K562 (cell line): ENCODE measurements around the gene MYO9A. TPM values are rescaled to one million over a fixed set of nuclear protein-coding genes. Genes with fewer than 3 reads are reported as not detected.

Source experiments
- ATAC-seq: fragments of 200-7000 bp; cut with Tn5 transposase; 3 replicates; pipeline ENCODE4 v1.9.1; 2020; ENCODE audit warnings: moderate library complexity
- BruUV-seq: library from RNA; stranded (reverse); fragments of 400-500 nt; replicated peaks from 2 replicates; lab custom pipeline; 2021; lab: Mats Ljungman, UMichigan
- CTCF ChIA-PET: fragments of 300-600 bp; formaldehyde crosslinking; extraction: SDS; loops from one replicate; lab custom pipeline; 2021; ENCODE audit warnings: low intra/inter-chr PET ratio; lab: Yijun Ruan, JAX
- POLR2A ChIA-PET: fragments of 300-600, 350-650 bp; sonication (Branson Sonifier 250); formaldehyde crosslinking; extraction: SDS; loops from one replicate; lab custom pipeline; 2021; ENCODE audit warnings: antibody characterized with exemption, inconsistent platforms; lab: Yijun Ruan, JAX
- DNase-seq, 4 experiments: peaks; one replicate each; pipeline versions ENCODE4 v3.0.0 to v3.0.0-alpha.2; 2011 to 2018; ENCODE audit warnings: low spot score in 3 of 4, mixed read lengths in 3 of 4; ENCODE audit errors: extremely low read depth in 1 of 4
- FAIRE-seq: peaks from 2 replicates; lab custom pipeline; 2011; peaks lifted over from hg19 to GRCh38; lab: Jason Lieb, UNC
- H2AFZ ChIP-seq: 2 replicates; pipeline ENCODE4 v1.6.0; 2011; ENCODE audit warnings: low read depth, low read length, control low read depth, inconsistent platforms
- H3K27ac ChIP-seq: fragments of 200-600 bp; 3 replicates; pipeline ENCODE4 v1.8.0; 2011; ENCODE audit warnings: low read depth, mild to moderate bottlenecking, control low read depth, inconsistent platforms, low read length, moderate library complexity, mixed read lengths; ENCODE audit errors: extremely low read depth
- H3K27me3 ChIP-seq, 2 experiments: fragments of 300-600 bp in 1 of 2; 2 replicates in 1 of 2; 3 replicates in 1 of 2; pipeline versions ENCODE4 v1.6.0 to v1.8.0; 2011; ENCODE audit warnings: inconsistent platforms in 2 of 2, low read length in 2 of 2, mild to moderate bottlenecking in 1 of 2, mixed read lengths in 1 of 2, moderate library complexity in 1 of 2; ENCODE audit not compliant: control insufficient read depth in 2 of 2, insufficient read depth in 2 of 2
- H3K36me3 ChIP-seq: fragments of 300-600 bp; 3 replicates; pipeline ENCODE4 v1.8.0; 2011; ENCODE audit warnings: mild to moderate bottlenecking, low read length, inconsistent platforms; ENCODE audit not compliant: control insufficient read depth, insufficient read depth
- H3K4me1 ChIP-seq, 2 experiments: fragments of 200-600 bp in 1 of 2; replicated peaks in 1 of 2; 2 replicates in 1 of 2; 3 replicates in 1 of 2; pipeline versions ENCODE4 v1.5.1 to v1.8.0; 2011; ENCODE audit warnings: inconsistent platforms in 2 of 2, low read length in 2 of 2, mild to moderate bottlenecking in 1 of 2, mixed read lengths in 1 of 2, moderate library complexity in 1 of 2; ENCODE audit not compliant: control insufficient read depth in 2 of 2, insufficient read depth in 2 of 2
- H3K4me2 ChIP-seq: 2 replicates; pipeline ENCODE4 v1.6.1; 2011; ENCODE audit warnings: low read length, control low read depth, inconsistent platforms, mixed read lengths; ENCODE audit not compliant: insufficient read depth
- H3K4me3 ChIP-seq: fragments of 200-600 bp; sonication (generic), shearing (Covaris generic); 2 replicates; pipeline ENCODE4 v1.5.1; 2016; ENCODE audit warnings: control low read depth, inconsistent platforms
- H3K79me2 ChIP-seq: fragments of 200-600 bp; 3 replicates; pipeline ENCODE4 v1.8.0; 2011; ENCODE audit warnings: low read length, inconsistent platforms; ENCODE audit not compliant: control insufficient read depth, insufficient read depth
- H3K9ac ChIP-seq, 2 experiments: 2 replicates each; pipeline versions ENCODE4 v1.6.0 to v1.6.1; 2011; ENCODE audit warnings: low read depth in 2 of 2, low read length in 2 of 2, control low read depth in 1 of 2, inconsistent platforms in 1 of 2, mild to moderate bottlenecking in 1 of 2, mixed read lengths in 1 of 2; ENCODE audit not compliant: insufficient read depth in 1 of 2
- H3K9me1 ChIP-seq: one replicate; pipeline ENCODE4 v1.6.0; 2011; ENCODE audit warnings: inconsistent platforms, mild to moderate bottlenecking, low read length, moderate library complexity; ENCODE audit not compliant: control insufficient read depth, insufficient read depth
- H3K9me3 ChIP-seq: replicated peaks from 2 replicates; pipeline ENCODE4 v1.5.1; 2011; ENCODE audit warnings: low read depth, low read length, inconsistent platforms; ENCODE audit not compliant: control insufficient read depth, insufficient read depth
- H4K20me1 ChIP-seq: replicated peaks from 2 replicates; pipeline ENCODE4 v1.6.1; 2011; ENCODE audit warnings: low read length, inconsistent platforms, mixed read lengths; ENCODE audit not compliant: control insufficient read depth, insufficient read depth
- DDX20 ChIP-seq: fragments of 450-650 bp; IDR thresholded peaks from 2 replicates; pipeline ENCODE4 v1.6.1; 2016; ENCODE audit warnings: missing genetic modification characterization, low read depth, mild to moderate bottlenecking, missing compliant biosample characterization, moderate library complexity
- DEAF1 ChIP-seq: fragments of 450-650 bp; formaldehyde crosslinking; IDR thresholded peaks from 2 replicates; pipeline ENCODE4 v1.4.0; 2020; ENCODE audit warnings: mild to moderate bottlenecking, moderate library complexity
- GABPB2 ChIP-seq: fragments of 250-450 bp; sonication (Bioruptor Pico); conservative IDR thresholded peaks from 2 replicates; pipeline ENCODE4 v1.5.1; 2021; ENCODE audit warnings: mild to moderate bottlenecking
- HEY1 ChIP-seq: fragments of 250-450 bp; sonication (Bioruptor Pico); IDR thresholded peaks from 2 replicates; pipeline ENCODE4 v1.5.0; 2020; ENCODE audit warnings: mild to moderate bottlenecking, moderate library complexity, borderline replicate concordance
- ILF3 ChIP-seq: fragments of 450-650 bp; IDR thresholded peaks from 2 replicates; pipeline ENCODE4 v1.6.1; 2018; ENCODE audit warnings: antibody characterized with exemption, mild to moderate bottlenecking, moderate library complexity, borderline replicate concordance
- PHF8 ChIP-seq: fragments of 200-600 bp; sonication (generic); IDR thresholded peaks from 2 replicates; pipeline ENCODE4 v1.6.1; 2012; ENCODE audit warnings: mixed run types, mild to moderate bottlenecking, inconsistent platforms, low read length, moderate library complexity, borderline replicate concordance
- POLR2A ChIP-seq: fragments of 450-650 bp; conservative IDR thresholded peaks from 2 replicates; pipeline ENCODE4 v1.6.1; 2016
- RAD51 ChIP-seq: fragments of 450-650 bp; IDR thresholded peaks from 2 replicates; pipeline ENCODE4 v1.7.1; 2016; ENCODE audit warnings: low read depth, mild to moderate bottlenecking, borderline replicate concordance
- SIN3A ChIP-seq, 2 experiments: fragments of 150-350 bp in 1 of 2; IDR thresholded peaks; 2 replicates each; pipeline ENCODE4 v1.6.1; 2011 to 2016; ENCODE audit warnings: borderline replicate concordance in 2 of 2, low read depth in 2 of 2, low read length in 2 of 2, mild to moderate bottlenecking in 2 of 2, moderate library complexity in 2 of 2; ENCODE audit not compliant: control insufficient read depth in 1 of 2
- U2AF1 ChIP-seq: fragments of 200-400 bp; formaldehyde crosslinking; optimal IDR thresholded peaks from 2 replicates; pipeline ENCODE3; 2017; ENCODE audit warnings: mild to moderate bottlenecking, low read depth, low read length, moderate library complexity
- ZNF146 ChIP-seq: IDR thresholded peaks from one replicate; pipeline ENCODE4 v1.6.1; 2018; ENCODE audit warnings: missing compliant biosample characterization; ENCODE audit not compliant: unreplicated experiment
- ZNF384 ChIP-seq: IDR thresholded peaks from 2 replicates; pipeline ENCODE4 v1.6.1; 2012; ENCODE audit warnings: low read depth, low read length, improper control_type of control experiment
- whole genome bisulfite sequencing: fragments of 100-300 bp; shearing (Covaris generic); methylation state at CpG from one replicate; pipeline ENCODE4 v1.1.6; 2016; ENCODE audit warnings: low coverage, mixed read lengths; ENCODE audit not compliant: insufficient coverage; ENCODE audit errors: missing lambda C conversion rate; 5-methylcytosine and 5-hydroxymethylcytosine counted together
- in situ Hi-C: fragments of 300-500 bp; cut with MboI; formaldehyde crosslinking; loops from 4 replicates; pipeline ENCODE4 v1.15.0; 2018; ENCODE audit warnings: inconsistent platforms, mixed read lengths
- intact Hi-C: fragments of 100-400 bp; cut with micrococcal nuclease; formaldehyde crosslinking; loops from 2 replicates; pipeline ENCODE4 v1.14.2; 2022
- polyA plus RNA-seq, 8 experiments: library from polyadenylated mRNA; depleted of rRNA in 4 of 8; stranded (reverse) in 5 of 8; unstranded in 3 of 8; fragments of >200 nt; fragmentation: Nextera tagmentation in 2 of 8; fragmentation: Illumina TruSeq in 1 of 8; extraction: Ambion mirVana in 2 of 8; extraction: Trizol in 1 of 8; gene quantifications; 2 replicates each; pipeline versions ENCODE4 v1.2.1 to v1.2.3, GENCODE V29; 2011 to 2014; ENCODE audit warnings: inconsistent platforms in 1 of 8, missing spikeins in 1 of 8
- total RNA-seq, 7 experiments: library from RNA; depleted of rRNA in 6 of 7; stranded (reverse); fragments of >200 nt in 6 of 7; fragmentation: Illumina TruSeq in 2 of 7; extraction: Trizol in 2 of 7; gene quantifications; 2 replicates each; pipeline versions ENCODE4 v1.2.1 to v1.2.3, GENCODE V29; 2011 to 2021; ENCODE audit warnings: low replicate concordance in 1 of 7

Gene MYO9A
- total and polyA plus RNA-seq, 9 of the 15 experiments (the other 6 are each of a cell fraction or from before 2014, with no cell fraction given), result 1.9 to 15.4 (median 5.8) TPM

- no peaks in the 10 kb centered on the region for H4K20me1 ChIP-seq
- in situ Hi-C loops, result no loop called here
- ChIA-PET POLR2A (interaction anchor here (0.7 kb wide), 1 partner anchor 13 kb away, joined by 3 read pairs; no protein-coding TSS in a partner anchor), CTCF (no interaction called here)
- no peak overlapping the region for H2AFZ ChIP-seq
- H3K9me3 ChIP-seq, result no peaks in the 10 kb centered on the region
- H3K27ac ChIP-seq, result no peak overlapping the region
- FAIRE-seq (no peak), DNase-seq (no peak), ATAC-seq (no peak)
- TF ChIP-seq POLR2A (no peak), ZNF384 (no peak), DEAF1 (CRISPR knock-in tag) (no peak), DDX20 (no peak), U2AF1 (no peak), PHF8 (no peak), SIN3A (IDR thresholded peaks at IDR 0.05; ENCODE audit: borderline replicate concordance in 2 of 2, control insufficient read depth in 1 of 2, low read depth in 2 of 2, low read length in 2 of 2) (no peak), ZNF146 (CRISPR knock-in tag) (no peak), RAD51 (no peak), HEY1 (CRISPR knock-in tag) (no peak), GABPB2 (CRISPR knock-in tag) (no peak), ILF3 (no peak)
- no peak overlapping the region for H3K4me2 ChIP-seq
- no peaks in the 10 kb centered on the region for H3K79me2 ChIP-seq
- BruUV-seq, result no TSS peak
- H3K27me3 ChIP-seq, result no peaks in the 10 kb centered on the region
- H3K4me1 ChIP-seq, result no peaks in the 10 kb centered on the region
- no peak overlapping the region for H3K9ac ChIP-seq
- H3K9me1 ChIP-seq, result no peaks in the 10 kb centered on the region
- no peak overlapping the region for H3K4me3 ChIP-seq
- intact Hi-C loops, result no loop called here
- 66% methylated on average over 6 of the region's 6 CpGs for WGBS
- 0 out of 3 replicates have a peak, but pooled peaks cover 2% of the 10 kb centered on the region for H3K36me3 ChIP-seq
Observed at GRCh38 chr15:71880276-71880675, 237.7 kb downstream of the MYO9A start.
